Caco-2 (cell line): ENCODE results near the gene PHF21A. TPM values are rescaled to one million over a fixed set of nuclear protein-coding genes. Genes with fewer than 3 reads are reported as not detected.
A peak's percentile ranks its signal among the peaks of the same experiment; 100 is the strongest.

ENCODE experiments used
- BruUV-seq: library from RNA; stranded (reverse); fragments of 400-500 nt; replicated peaks from 2 replicates; lab custom pipeline; 2021; lab: Mats Ljungman, UMichigan
- CTCF ChIA-PET: fragments of 300-600 bp; sonication (Branson Sonifier 250); formaldehyde crosslinking; loops from one replicate; lab custom pipeline; 2022; ENCODE audit warnings: antibody characterized with exemption; lab: Charles Lee
- POLR2A ChIA-PET: fragments of 300-600 bp; sonication (Branson Sonifier 250); formaldehyde crosslinking; loops from one replicate; lab custom pipeline; 2022; ENCODE audit warnings: antibody characterized with exemption; lab: Charles Lee
- DNase-seq, 2 experiments: peaks; one replicate each; pipeline versions ENCODE4 v3.0.0 to v3.0.0-alpha.2; 2020 to 2022
- H3K27me3 ChIP-seq: replicated peaks from 2 replicates; pipeline ENCODE4 v1.6.0; 2011; ENCODE audit warnings: low read length; ENCODE audit not compliant: control insufficient read depth, insufficient read depth
- H3K36me3 ChIP-seq: 2 replicates; pipeline ENCODE4 v1.5.1; 2011; ENCODE audit warnings: low read length; ENCODE audit not compliant: control insufficient read depth, insufficient read depth
- H3K4me1 ChIP-seq: fragments of 250-450 bp; sonication (Bioruptor Pico); 2 replicates; pipeline ENCODE4 v1.5.1; 2020; ENCODE audit warnings: mild to moderate bottlenecking
- H3K4me3 ChIP-seq: 2 replicates; pipeline ENCODE4 v1.5.1; 2011; ENCODE audit warnings: low read depth, mild to moderate bottlenecking, control low read depth, low read length
- H3K9me3 ChIP-seq: fragments of 250-450 bp; sonication (Bioruptor Pico); 2 replicates; pipeline ENCODE4 v1.5.1; 2020; ENCODE audit warnings: mild to moderate bottlenecking, moderate library complexity
- H3K27ac Mint-ChIP-seq: one replicate; pipeline ENCODE4 v1.8.0; 2022; ENCODE audit warnings: mixed read lengths; ENCODE audit not compliant: unreplicated experiment
- H3K27me3 Mint-ChIP-seq: one replicate; pipeline ENCODE4 v1.8.0; 2022; ENCODE audit warnings: mixed read lengths; ENCODE audit not compliant: insufficient read depth, unreplicated experiment
- H3K36me3 Mint-ChIP-seq: one replicate; pipeline ENCODE4 v1.8.0; 2022; ENCODE audit warnings: mild to moderate bottlenecking, mixed read lengths; ENCODE audit not compliant: insufficient read depth, unreplicated experiment
- H3K4me1 Mint-ChIP-seq: one replicate; pipeline ENCODE4 v1.8.0; 2022; ENCODE audit warnings: low read depth, mixed read lengths; ENCODE audit not compliant: unreplicated experiment
- H3K4me3 Mint-ChIP-seq: one replicate; pipeline ENCODE4 v1.8.0; 2022; ENCODE audit warnings: mild to moderate bottlenecking, moderate library complexity, mixed read lengths; ENCODE audit not compliant: unreplicated experiment
- H3K9me3 Mint-ChIP-seq: one replicate; pipeline ENCODE4 v1.8.0; 2022; ENCODE audit warnings: mixed read lengths; ENCODE audit not compliant: unreplicated experiment
- intact Hi-C: fragments of 100-400 bp; cut with micrococcal nuclease; formaldehyde crosslinking; loops from one replicate; pipeline ENCODE4 v1.10.0; 2022; ENCODE audit not compliant: unreplicated experiment
- total RNA-seq: library from RNA; stranded (reverse); gene quantifications from 2 replicates; pipeline ENCODE4 v1.2.3, GENCODE V29; 2022
- TF ChIP-seq, protein P1 (sequence below), 2 experiments: fragments of 200-600 bp in 1 of 2; IDR thresholded peaks; 1 replicate in 1 of 2; 2 replicates in 1 of 2; pipeline versions ENCODE4 v1.5.1 to v1.8.0; 2011 to 2022; ENCODE audit warnings: antibody characterized with exemption in 1 of 2, control low read depth in 1 of 2, inconsistent platforms in 1 of 2, low read depth in 1 of 2, low read length in 1 of 2, mild to moderate bottlenecking in 1 of 2, moderate library complexity in 1 of 2; ENCODE audit not compliant: insufficient read depth in 1 of 2, severe bottlenecking in 1 of 2, unreplicated experiment in 1 of 2

The PHF21A gene
- total RNA-seq, 1 experiment from 2014 or later, result 20.0 TPM

DNA sequence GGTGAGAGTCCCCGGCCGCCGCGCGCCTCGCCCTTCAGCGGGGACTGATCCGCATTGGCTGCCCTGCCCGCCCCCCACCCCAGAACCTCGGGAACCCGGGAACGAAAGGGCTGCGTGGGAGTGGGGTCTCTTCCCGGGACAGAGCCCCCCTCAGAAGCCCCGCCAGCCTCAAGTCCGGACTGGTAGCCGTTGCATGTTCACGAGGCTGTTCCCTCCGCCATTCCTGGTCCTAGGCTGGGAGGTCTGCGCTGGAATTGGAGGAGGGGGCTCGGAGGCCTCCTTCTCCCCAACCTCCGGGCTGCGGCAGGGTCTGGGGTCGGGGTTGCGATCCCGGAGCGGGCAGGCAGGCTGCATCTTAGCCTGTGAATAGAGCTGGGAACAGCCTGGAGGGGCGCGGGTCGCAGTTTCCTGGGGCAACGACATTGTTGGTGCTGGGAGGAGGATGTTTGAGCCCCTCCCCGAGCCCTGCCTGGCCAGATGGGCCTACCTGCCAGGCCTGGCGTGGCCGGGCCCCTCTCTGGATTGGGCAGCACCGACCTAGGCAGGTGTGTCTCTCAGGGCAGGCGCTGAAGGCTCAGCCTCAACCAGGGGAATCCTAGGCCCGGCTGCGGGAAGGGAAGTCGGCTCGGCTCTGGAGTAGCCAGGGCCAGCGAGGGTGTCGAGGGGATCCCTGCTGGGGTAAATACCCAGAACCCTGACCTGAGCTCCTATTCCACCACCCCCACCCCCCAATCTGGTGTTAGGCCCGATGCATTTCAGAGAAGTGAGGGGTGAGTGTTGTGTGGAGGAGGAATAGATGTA lies 235.1 kb downstream of the PHF21A start:
- H3K4me1 Mint-ChIP-seq, result no peaks in the 10 kb centered on the region
- H3K27ac Mint-ChIP-seq, result no peak overlapping the region
- H3K27me3 Mint-ChIP-seq, result no peaks in the 10 kb centered on the region
- intact Hi-C loops, result loop anchor here (1.0 kb wide), 2 partner anchors 13 to 39 kb away; partner anchors contain the start of gene CRY2
- peaks cover 4% of the 10 kb centered on the region; the same call in 1 of the 2 replicates for H3K4me1 ChIP-seq
- peak overlapping the region; percentile 56 for H3K4me3 ChIP-seq
- no peaks in the 10 kb centered on the region for H3K9me3 Mint-ChIP-seq
- no peaks in the 10 kb centered on the region for H3K27me3 ChIP-seq
- H3K9me3 ChIP-seq, result no peaks in the 10 kb centered on the region
- CTCF ChIA-PET, result no interaction called here
- no TSS peak for BruUV-seq
- no peak for DNase-seq
- peaks cover 10% of the 10 kb centered on the region for H3K36me3 Mint-ChIP-seq
- H3K4me3 Mint-ChIP-seq, result peak overlapping the region; percentile 63
- POLR2A ChIA-PET, result no interaction called here
- no peaks in the 10 kb centered on the region for H3K36me3 ChIP-seq
- TF ChIP-seq, protein P1, sequence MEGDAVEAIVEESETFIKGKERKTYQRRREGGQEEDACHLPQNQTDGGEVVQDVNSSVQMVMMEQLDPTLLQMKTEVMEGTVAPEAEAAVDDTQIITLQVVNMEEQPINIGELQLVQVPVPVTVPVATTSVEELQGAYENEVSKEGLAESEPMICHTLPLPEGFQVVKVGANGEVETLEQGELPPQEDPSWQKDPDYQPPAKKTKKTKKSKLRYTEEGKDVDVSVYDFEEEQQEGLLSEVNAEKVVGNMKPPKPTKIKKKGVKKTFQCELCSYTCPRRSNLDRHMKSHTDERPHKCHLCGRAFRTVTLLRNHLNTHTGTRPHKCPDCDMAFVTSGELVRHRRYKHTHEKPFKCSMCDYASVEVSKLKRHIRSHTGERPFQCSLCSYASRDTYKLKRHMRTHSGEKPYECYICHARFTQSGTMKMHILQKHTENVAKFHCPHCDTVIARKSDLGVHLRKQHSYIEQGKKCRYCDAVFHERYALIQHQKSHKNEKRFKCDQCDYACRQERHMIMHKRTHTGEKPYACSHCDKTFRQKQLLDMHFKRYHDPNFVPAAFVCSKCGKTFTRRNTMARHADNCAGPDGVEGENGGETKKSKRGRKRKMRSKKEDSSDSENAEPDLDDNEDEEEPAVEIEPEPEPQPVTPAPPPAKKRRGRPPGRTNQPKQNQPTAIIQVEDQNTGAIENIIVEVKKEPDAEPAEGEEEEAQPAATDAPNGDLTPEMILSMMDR (IDR thresholded peaks at IDR 0.05; ENCODE audit: insufficient read depth in 1 of 2, low read depth in 1 of 2, low read length in 1 of 2, severe bottlenecking in 1 of 2, unreplicated experiment in 1 of 2), result no peak

DNA sequence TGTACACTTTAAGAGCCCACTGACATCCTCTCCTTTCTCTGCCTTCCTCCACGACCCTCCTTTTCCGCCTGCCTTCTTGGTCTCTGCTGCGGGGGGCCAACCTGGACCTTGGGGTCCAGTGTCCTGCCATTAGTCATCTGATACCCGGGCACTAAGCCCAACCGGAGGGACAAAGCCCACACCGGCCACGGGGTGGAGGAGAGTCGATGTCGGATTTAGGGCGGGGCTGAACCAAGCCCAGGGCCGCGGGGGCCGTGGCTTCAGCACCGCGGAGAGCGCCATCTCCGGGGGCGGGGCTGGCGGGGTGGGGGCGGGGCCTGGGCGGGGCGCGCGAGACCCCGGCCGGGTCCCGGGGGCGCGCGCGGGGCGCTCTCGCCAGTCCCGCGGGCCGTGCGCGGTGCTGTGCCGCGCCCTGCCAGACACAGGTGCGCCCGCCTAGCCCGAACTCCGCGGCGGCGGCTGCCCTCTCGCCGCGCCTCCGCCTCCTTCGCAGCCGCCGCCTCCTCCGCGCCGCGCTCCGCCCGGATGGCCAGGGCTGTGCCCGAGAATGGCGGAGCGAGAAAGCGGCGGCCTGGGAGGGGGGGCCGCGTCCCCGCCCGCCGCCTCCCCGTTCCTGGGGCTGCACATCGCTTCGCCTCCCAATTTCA lies 235.9 kb downstream of the PHF21A start, which contains the start of gene MAPK8IP1:
TSS of gene MAPK8IP1 (plus strand) at position 378 of the 647 bp plus-strand sequence. CDS start at position 548, 170 bp downstream.
- ChIA-PET CTCF (no interaction called here), POLR2A (interaction anchor here (0.5 kb wide), 1 partner anchor 151 kb away, joined by 3 read pairs; no protein-coding TSS in a partner anchor)
- no peaks in the 10 kb centered on the region for H3K9me3 Mint-ChIP-seq
- intact Hi-C loops, result loop anchor here (1.0 kb wide), 2 partner anchors 14 to 38 kb away; partner anchors contain the start of gene CRY2
- H3K27me3 Mint-ChIP-seq, result no peaks in the 10 kb centered on the region
- peak; percentile 67 to 79 for DNase-seq
- H3K4me1 ChIP-seq, result peaks cover 4% of the 10 kb centered on the region; the same call in 1 of the 2 replicates
- no peaks in the 10 kb centered on the region for H3K36me3 ChIP-seq
- TF ChIP-seq, protein P1 (IDR thresholded peaks at IDR 0.05; ENCODE audit: insufficient read depth in 1 of 2, low read depth in 1 of 2, low read length in 1 of 2, severe bottlenecking in 1 of 2, unreplicated experiment in 1 of 2), result peak in 1 of 2 experiments; percentile 10
- no TSS peak for BruUV-seq
- peak within 1 kb of the TSS; percentile 56 for H3K4me3 ChIP-seq
- H3K27ac Mint-ChIP-seq, result peak within 1 kb of the TSS; percentile 43
- H3K4me1 Mint-ChIP-seq, result no peaks in the 10 kb centered on the region
- peak within 1 kb of the TSS; percentile 63 for H3K4me3 Mint-ChIP-seq
- H3K36me3 Mint-ChIP-seq, result peaks cover 10% of the 10 kb centered on the region
- no peaks in the 10 kb centered on the region for H3K9me3 ChIP-seq
- H3K27me3 ChIP-seq, result no peaks in the 10 kb centered on the region

DNA sequence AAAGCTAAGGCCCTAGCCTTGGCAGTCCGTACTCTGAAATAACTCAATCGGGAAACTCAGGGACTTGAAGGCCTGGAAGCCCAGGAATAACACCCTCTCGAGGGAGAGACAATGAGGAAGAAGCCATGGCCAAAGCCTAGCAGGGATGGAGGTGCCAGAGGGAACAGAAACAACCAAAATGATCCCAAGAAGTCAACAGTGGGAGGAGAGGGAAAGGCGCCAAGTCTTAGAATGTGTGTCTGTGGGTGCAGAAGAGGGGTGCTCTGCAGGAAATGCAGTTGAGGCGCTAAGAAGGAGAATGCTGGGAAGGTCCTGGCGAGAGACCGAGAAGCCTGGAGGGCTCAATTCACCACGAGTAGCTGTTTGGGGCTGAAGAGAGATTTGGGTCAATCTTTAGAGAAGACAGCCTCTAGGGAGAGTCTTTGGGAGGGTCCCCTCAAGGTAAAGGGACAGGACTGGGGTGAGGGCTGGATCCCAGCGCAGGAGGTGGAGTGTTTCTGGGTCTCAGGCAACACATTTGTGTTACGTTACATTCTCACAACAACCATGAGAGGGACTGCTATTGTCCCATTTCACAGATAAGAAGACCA lies 236.6 kb downstream of the PHF21A start:
- Histone ChIP-seq H3K36me3 (no peaks in the 10 kb centered on the region), H3K27me3 (no peaks in the 10 kb centered on the region), H3K9me3 (no peaks in the 10 kb centered on the region), H3K4me1 (peaks cover 8% of the 10 kb centered on the region; the same call in 1 of the 2 replicates), H3K4me3 (no peak overlapping the region; the same call in 1 of the 2 replicates)
- TF ChIP-seq, protein P1 (IDR thresholded peaks at IDR 0.05; ENCODE audit: insufficient read depth in 1 of 2, low read depth in 1 of 2, low read length in 1 of 2, severe bottlenecking in 1 of 2, unreplicated experiment in 1 of 2), result no peak
- DNase-seq, result no peak
- POLR2A ChIA-PET, result interaction anchor here (0.5 kb wide), 1 partner anchor 152 kb away, joined by 3 read pairs; no protein-coding TSS in a partner anchor
- Mint-ChIP-seq H3K4me1 (no peaks in the 10 kb centered on the region), H3K27ac (peak overlapping the region; percentile 43), H3K27me3 (no peaks in the 10 kb centered on the region), H3K4me3 (peak overlapping the region; percentile 63), H3K9me3 (no peaks in the 10 kb centered on the region), H3K36me3 (peaks cover 10% of the 10 kb centered on the region)
- CTCF ChIA-PET, result no interaction called here
- no TSS peak for BruUV-seq
- intact Hi-C loops, result loop anchor here (1.0 kb wide), 2 partner anchors 15 to 37 kb away; partner anchors contain the start of gene CRY2
